Erythroblast (primary cell): Measurements from ENCODE around the gene NKAPL.

Experiments used
- GATA1 ChIP-seq: IDR thresholded peaks from 2 replicates; pipeline ENCODE4 v1.6.1; 2011; ENCODE audit warnings: low read depth, mild to moderate bottlenecking, control low read depth, low read length, moderate library complexity
- POLR2A ChIP-seq: IDR thresholded peaks from 2 replicates; pipeline ENCODE4 v1.6.1; 2011; ENCODE audit warnings: mild to moderate bottlenecking, low read length

DNA sequence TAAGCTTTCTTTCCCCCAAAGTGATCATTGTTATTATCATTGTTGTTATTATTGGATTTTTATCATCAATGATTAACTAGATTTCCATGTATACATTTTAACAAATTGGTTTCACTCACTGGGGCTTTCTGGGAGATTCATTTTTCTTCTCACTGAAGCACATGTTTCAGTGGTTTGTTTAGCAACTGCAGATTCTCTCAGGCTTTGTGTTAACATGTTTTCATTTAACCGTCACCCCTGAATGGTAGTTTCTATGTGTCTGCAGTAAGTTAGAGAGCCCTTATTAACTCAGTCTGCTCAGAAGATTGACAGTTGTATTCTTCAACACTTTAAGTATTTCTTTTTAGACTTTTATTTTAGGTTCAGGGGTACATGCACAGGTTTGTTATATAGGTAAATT, 19.5 kb upstream of the NKAPL start:
- TF ChIP-seq POLR2A (no peak), GATA1 (no peak)
